GM10847 (cell line): Measurements from ENCODE around the gene VGLL1.

Experiments used
- POLR2A ChIP-seq: IDR thresholded peaks from 2 replicates; pipeline ENCODE4 v1.6.1; 2011; ENCODE audit not compliant: insufficient read length; ENCODE audit errors: extremely low read depth

Gene VGLL1

GRCh38 chrX:136588036-136588435 lies 56.0 kb downstream of the VGLL1 start:
- TF ChIP-seq POLR2A: no peak

- no peak for TF ChIP-seq POLR2A
Observed at GRCh38 chrX:136589966-136590365, 58.0 kb downstream of the VGLL1 start.

- no peak for TF ChIP-seq POLR2A
Observed at GRCh38 chrX:136597356-136597755, 65.3 kb downstream of the VGLL1 start.

- TF ChIP-seq POLR2A: no peak
Observed at GRCh38 chrX:136597954-136598353, 65.9 kb downstream of the VGLL1 start.

- no peak for TF ChIP-seq POLR2A
Observed at GRCh38 chrX:136598631-136599030, 66.6 kb downstream of the VGLL1 start.

- TF ChIP-seq POLR2A: no peak
Observed at GRCh38 chrX:136600059-136600458, 68.0 kb downstream of the VGLL1 start.
